GM23248 (cell line): Measurements from ENCODE around the gene HSPA1L. TPM values are rescaled to one million over a fixed set of nuclear protein-coding genes. Genes with fewer than 3 reads are reported as not detected.

ENCODE experiments used
- DNase-seq: peaks from one replicate; pipeline ENCODE4 v3.0.0-alpha.2; 2015
- H2AFZ ChIP-seq: fragments of 200-600 bp; sonication (generic); 2 replicates; pipeline ENCODE4 v1.6.1; 2016; ENCODE audit warnings: antibody characterized with exemption
- H3F3A ChIP-seq: fragments of 200-600 bp; sonication (generic); 2 replicates; pipeline ENCODE4 v1.6.1; 2016; ENCODE audit warnings: mild to moderate bottlenecking, antibody characterized with exemption, mixed run types; ENCODE audit not compliant: insufficient read depth
- H3K27ac ChIP-seq: fragments of 200-600 bp; sonication (generic); 2 replicates; pipeline ENCODE4 v1.5.1; 2016; ENCODE audit warnings: mild to moderate bottlenecking
- H3K27me3 ChIP-seq: fragments of 200-600 bp; sonication (generic); replicated peaks from 2 replicates; pipeline ENCODE4 v1.6.1; 2016; ENCODE audit warnings: mild to moderate bottlenecking; ENCODE audit not compliant: insufficient read depth
- H3K36me3 ChIP-seq: fragments of 200-600 bp; sonication (generic); 2 replicates; pipeline ENCODE4 v1.6.1; 2016; ENCODE audit warnings: low read depth, mild to moderate bottlenecking
- H3K4me1 ChIP-seq: fragments of 200-600 bp; sonication (generic); 2 replicates; pipeline ENCODE4 v1.6.1; 2016; ENCODE audit warnings: mild to moderate bottlenecking; ENCODE audit not compliant: insufficient read depth
- H3K4me2 ChIP-seq: fragments of 200-600 bp; sonication (generic); one replicate; pipeline ENCODE4 v1.6.1; 2016; ENCODE audit warnings: mild to moderate bottlenecking; ENCODE audit not compliant: unreplicated experiment
- H3K4me3 ChIP-seq: fragments of 200-600 bp; sonication (generic); 2 replicates; pipeline ENCODE4 v1.5.1; 2016; ENCODE audit warnings: mild to moderate bottlenecking
- H3K79me2 ChIP-seq: fragments of 200-600 bp; sonication (generic); 2 replicates; pipeline ENCODE4 v1.6.1; 2016; ENCODE audit warnings: mild to moderate bottlenecking; ENCODE audit not compliant: insufficient read depth
- H3K9ac ChIP-seq: fragments of 200-600 bp; sonication (generic); 2 replicates; pipeline ENCODE4 v1.6.1; 2016; ENCODE audit warnings: mild to moderate bottlenecking
- H3K9me2 ChIP-seq: fragments of 200-600 bp; sonication (generic); 2 replicates; pipeline ENCODE4 v1.6.1; 2016; ENCODE audit warnings: mixed run types, mild to moderate bottlenecking, moderate library complexity; ENCODE audit not compliant: insufficient read depth
- H3K9me3 ChIP-seq: fragments of 200-600 bp; sonication (generic); one replicate; pipeline ENCODE4 v1.6.1; 2017; ENCODE audit warnings: low read depth
- H4K20me1 ChIP-seq: fragments of 200-600 bp; sonication (generic); 2 replicates; pipeline ENCODE4 v1.6.0; 2016; ENCODE audit not compliant: insufficient read depth
- EZH2 ChIP-seq: fragments of 200-600 bp; sonication (generic); IDR thresholded peaks from 2 replicates; pipeline ENCODE4 v1.6.1; 2018; ENCODE audit warnings: antibody characterized with exemption, mild to moderate bottlenecking; ENCODE audit not compliant: insufficient read depth, poor library complexity, severe bottlenecking
- EZH2phosphoT487 ChIP-seq: fragments of 200-600 bp; sonication (generic); IDR thresholded peaks from 2 replicates; pipeline ENCODE4 v1.6.1; 2018; ENCODE audit warnings: antibody characterized with exemption, moderate library complexity, mild to moderate bottlenecking, low read depth; ENCODE audit not compliant: insufficient read depth
- WGBS, 2 experiments: methylation state at CpG; one replicate each; pipeline ENCODE4 v1.1.6; 2015 to 2017; ENCODE audit warnings: low lambda C conversion rate in 2 of 2, low coverage in 1 of 2; ENCODE audit errors: missing lambda C conversion rate in 2 of 2; 5-methylcytosine and 5-hydroxymethylcytosine counted together
- in situ Hi-C: fragments of 300-500 bp; cut with MboI; formaldehyde crosslinking; loops from 2 replicates; pipeline ENCODE4 v1.15.0; 2020
- polyA plus RNA-seq: library from polyadenylated mRNA; unstranded; fragments of >200 nt; fragmentation: Nextera tagmentation; extraction: Ambion mirVana; gene quantifications from 2 replicates; pipeline ENCODE4 v1.2.1, GENCODE V29; 2016
- total RNA-seq: library from RNA; depleted of rRNA; stranded (reverse); fragments of >200 nt; shearing (Covaris generic); gene quantifications from 2 replicates; pipeline ENCODE4 v1.2.3, GENCODE V29; 2014

Gene HSPA1L
- total and polyA plus RNA-seq, 2 experiments from 2014 or later, result 0.91 to 1.7 TPM

- Histone ChIP-seq H3K4me2 (no peak overlapping the region), H3F3A (peaks cover 7% of the 10 kb centered on the region; the same call in 1 of the 2 replicates), H3K9me2 (no peaks in the 10 kb centered on the region), H3K9me3 (no peaks in the 10 kb centered on the region), H4K20me1 (no peaks in the 10 kb centered on the region), H3K9ac (no peak overlapping the region), H3K4me1 (peaks cover 13% of the 10 kb centered on the region), H2AFZ (no peak overlapping the region), H3K27me3 (no peaks in the 10 kb centered on the region), H3K27ac (no peak overlapping the region), H3K4me3 (no peak overlapping the region), H3K79me2 (no peaks in the 10 kb centered on the region), H3K36me3 (no peaks in the 10 kb centered on the region)
- in situ Hi-C loops, result no loop called here
- no peak for TF ChIP-seq EZH2
- no peak for TF ChIP-seq EZH2phosphoT487
- WGBS, 2 experiments, result 91 to 96% methylated on average over 5 of the region's 5 CpGs
- no peak for DNase-seq
Observed at GRCh38 chr6:31778193-31778592, 36.9 kb downstream of the HSPA1L start.

GRCh38 chr6:31777667-31778050, 37.4 kb downstream of the HSPA1L start:
- Histone ChIP-seq H3K4me1 (peaks cover 13% of the 10 kb centered on the region), H3K27me3 (no peaks in the 10 kb centered on the region), H3F3A (peaks cover 7% of the 10 kb centered on the region; the same call in 1 of the 2 replicates), H3K27ac (peak overlapping the region; percentile 39), H3K79me2 (no peaks in the 10 kb centered on the region), H3K4me3 (no peak overlapping the region), H3K36me3 (no peaks in the 10 kb centered on the region), H3K9me3 (no peaks in the 10 kb centered on the region), H3K4me2 (no peak overlapping the region), H3K9ac (no peak overlapping the region), H4K20me1 (no peaks in the 10 kb centered on the region), H3K9me2 (no peaks in the 10 kb centered on the region), H2AFZ (no peak overlapping the region)
- in situ Hi-C loops, result no loop called here
- WGBS, 2 experiments, result 87 to 88% methylated on average over 4 to 5 of the region's 5 CpGs
- DNase-seq, result no peak
- TF ChIP-seq EZH2 (no peak), EZH2phosphoT487 (no peak)

GRCh38 chr6:31776989-31777666, 38.0 kb downstream of the HSPA1L start, which contains the start of gene VWA7:
VWA7 (minus strand) TSS chr6:31777328; CDS start chr6:31776779, 549 bp downstream.
- no peaks in the 10 kb centered on the region for H3K36me3 ChIP-seq
- H3K9me3 ChIP-seq, result no peaks in the 10 kb centered on the region
- H3K4me2 ChIP-seq, result peak within 1 kb of the TSS; percentile 58
- H4K20me1 ChIP-seq, result no peaks in the 10 kb centered on the region
- peak; percentile 89 for DNase-seq
- H3K27ac ChIP-seq, result peak within 1 kb of the TSS; percentile 39
- H3K27me3 ChIP-seq, result no peaks in the 10 kb centered on the region
- H3K4me1 ChIP-seq, result peaks cover 13% of the 10 kb centered on the region
- H3K79me2 ChIP-seq, result no peaks in the 10 kb centered on the region
- peak within 1 kb of the TSS; percentile 46 for H3K4me3 ChIP-seq
- peaks cover 7% of the 10 kb centered on the region; the same call in 1 of the 2 replicates for H3F3A ChIP-seq
- peak within 1 kb of the TSS; percentile 49 for H3K9ac ChIP-seq
- no peaks in the 10 kb centered on the region for H3K9me2 ChIP-seq
- in situ Hi-C loops, result no loop called here
- no peak within 1 kb of the TSS for H2AFZ ChIP-seq
- 4 to 10% methylated on average over 11 to 14 of the region's 15 CpGs for WGBS, 2 experiments
- TF ChIP-seq EZH2phosphoT487, result no peak
- TF ChIP-seq EZH2, result no peak

- H3K36me3 ChIP-seq, result no peaks in the 10 kb centered on the region
- H3K4me3 ChIP-seq, result peak overlapping the region; percentile 46
- in situ Hi-C loops, result no loop called here
- H3K79me2 ChIP-seq, result no peaks in the 10 kb centered on the region
- no peaks in the 10 kb centered on the region for H3K9me2 ChIP-seq
- TF ChIP-seq EZH2phosphoT487 (no peak), EZH2 (no peak)
- peaks cover 7% of the 10 kb centered on the region; the same call in 1 of the 2 replicates for H3F3A ChIP-seq
- peak; percentile 26 for DNase-seq
- no peaks in the 10 kb centered on the region for H3K9me3 ChIP-seq
- H2AFZ ChIP-seq, result no peak overlapping the region
- H3K27ac ChIP-seq, result peak overlapping the region; percentile 39; the same call in 1 of the 2 replicates
- H3K27me3 ChIP-seq, result no peaks in the 10 kb centered on the region
- peak overlapping the region; percentile 49 for H3K9ac ChIP-seq
- peak overlapping the region; percentile 58 for H3K4me2 ChIP-seq
- H3K4me1 ChIP-seq, result peaks cover 13% of the 10 kb centered on the region
- no peaks in the 10 kb centered on the region for H4K20me1 ChIP-seq
- 24 to 42% methylated on average over 8 to 14 of the region's 14 CpGs for WGBS, 2 experiments
Observed at GRCh38 chr6:31776485-31776988, 38.5 kb downstream of the HSPA1L start.
